Keratinocyte (primary cell): Measurements from ENCODE around the gene NCCRP1. TPM values are rescaled to one million over a fixed set of nuclear protein-coding genes. Genes with fewer than 3 reads are reported as not detected.

Source experiments
- DNase-seq: peaks from one replicate; pipeline ENCODE4 v3.0.0-alpha.2; 2011; ENCODE audit warnings: low read depth, missing footprints, low spot score
- FAIRE-seq: peaks from 2 replicates; lab custom pipeline; 2011; peaks lifted over from hg19 to GRCh38; lab: Jason Lieb, UNC
- H2AFZ ChIP-seq: 2 replicates; pipeline ENCODE4 v1.6.0; 2012; ENCODE audit warnings: low read length, control low read depth, inconsistent platforms; ENCODE audit not compliant: control insufficient read depth
- H3K27ac ChIP-seq: 2 replicates; pipeline ENCODE4 v1.5.1; 2011; ENCODE audit warnings: low read length; ENCODE audit not compliant: control insufficient read depth, insufficient read depth
- H3K27me3 ChIP-seq: 3 replicates; pipeline ENCODE4 v1.6.0; 2011; ENCODE audit warnings: low read length; ENCODE audit not compliant: control insufficient read depth, insufficient read depth; ENCODE audit errors: extremely low read depth
- H3K36me3 ChIP-seq, 2 experiments: 2 replicates in 1 of 2; 3 replicates in 1 of 2; pipeline ENCODE4 v1.5.1; 2011; ENCODE audit warnings: low read length in 2 of 2, mild to moderate bottlenecking in 1 of 2; ENCODE audit not compliant: control insufficient read depth in 2 of 2, insufficient read depth in 2 of 2; ENCODE audit errors: extremely low read depth in 1 of 2
- H3K4me1 ChIP-seq: 3 replicates; pipeline ENCODE4 v1.5.1; 2011; ENCODE audit warnings: low read length; ENCODE audit not compliant: control insufficient read depth, insufficient read depth; ENCODE audit errors: extremely low read depth
- H3K4me2 ChIP-seq: 3 replicates; pipeline ENCODE4 v1.6.0; 2011; ENCODE audit warnings: low read depth, low read length; ENCODE audit not compliant: control insufficient read depth, insufficient read depth; ENCODE audit errors: extremely low read depth
- H3K4me3 ChIP-seq, 3 experiments: fragments of 200-600 bp in 1 of 3; sonication (generic) in 1 of 3; 2 replicates in 2 of 3; 3 replicates in 1 of 3; pipeline ENCODE4 v1.5.1; 2011 to 2016; ENCODE audit warnings: low read length in 3 of 3, mild to moderate bottlenecking in 3 of 3, control low read depth in 2 of 3, inconsistent platforms in 1 of 3, low read depth in 1 of 3, mixed read lengths in 1 of 3, mixed run types in 1 of 3, moderate library complexity in 1 of 3; ENCODE audit not compliant: control insufficient read depth in 2 of 3, insufficient read depth in 2 of 3; ENCODE audit errors: extremely low read depth in 1 of 3
- H3K79me2 ChIP-seq: 2 replicates; pipeline ENCODE4 v1.6.0; 2012; ENCODE audit warnings: low read length; ENCODE audit not compliant: control insufficient read depth, insufficient read depth
- H3K9ac ChIP-seq: 3 replicates; pipeline ENCODE4 v1.6.0; 2011; ENCODE audit warnings: low read length; ENCODE audit not compliant: control insufficient read depth, insufficient read depth; ENCODE audit errors: extremely low read depth
- H3K9me1 ChIP-seq: 3 replicates; pipeline ENCODE4 v1.6.0; 2011; ENCODE audit warnings: low read length; ENCODE audit not compliant: control insufficient read depth, insufficient read depth; ENCODE audit errors: extremely low read depth
- H3K9me3 ChIP-seq: 2 replicates; pipeline ENCODE4 v1.5.1; 2012; ENCODE audit warnings: low read depth, low read length; ENCODE audit not compliant: control insufficient read depth
- H4K20me1 ChIP-seq: 3 replicates; pipeline ENCODE4 v1.6.0; 2011; ENCODE audit warnings: low read length; ENCODE audit not compliant: control insufficient read depth, insufficient read depth; ENCODE audit errors: extremely low read depth
- EZH2 ChIP-seq: IDR thresholded peaks from one replicate; pipeline ENCODE4 v1.6.1; 2012; ENCODE audit warnings: inconsistent platforms, mild to moderate bottlenecking, low read length, moderate library complexity
- dilution Hi-C: fragments of 300-500 bp; cut with MboI; formaldehyde crosslinking; loops from one replicate; pipeline ENCODE4 v1.7.0; 2020; ENCODE audit warnings: low sequenced_read_pairs; ENCODE audit not compliant: extremely low pct_ligation_motif_present
- polyA plus RNA-seq, 5 experiments: library from polyadenylated mRNA; depleted of rRNA in 3 of 5; stranded (reverse) in 3 of 5; stranded (forward) in 1 of 5; unstranded in 1 of 5; fragments of >200 nt; gene quantifications; 1 replicate in 1 of 5; 2 replicates in 3 of 5; 3 replicates in 1 of 5; pipeline versions ENCODE4 v1.2.1 to v1.2.3, GENCODE V29; 2011 to 2012; ENCODE audit warnings: missing spikeins in 2 of 5, low read depth in 1 of 5, low replicate concordance in 1 of 5
- TF ChIP-seq, protein P1 (sequence below), 3 experiments: IDR thresholded peaks in 1 of 3; conservative IDR thresholded peaks in 1 of 3; optimal IDR thresholded peaks in 1 of 3; 2 replicates in 2 of 3; 3 replicates in 1 of 3; pipeline versions ENCODE3 to v1.5.1; 2011; ENCODE audit warnings: low read length in 3 of 3, mild to moderate bottlenecking in 3 of 3, moderate library complexity in 2 of 3, control low read depth in 1 of 3, inconsistent platforms in 1 of 3; ENCODE audit not compliant: insufficient read depth in 2 of 3; ENCODE audit errors: extremely low read depth in 1 of 3

NCCRP1 gene
- polyA plus RNA-seq, 1 donor (not counting 4 experiments of a cell fraction or from before 2014, with no cell fraction given) = 2.3 TPM

DNA sequence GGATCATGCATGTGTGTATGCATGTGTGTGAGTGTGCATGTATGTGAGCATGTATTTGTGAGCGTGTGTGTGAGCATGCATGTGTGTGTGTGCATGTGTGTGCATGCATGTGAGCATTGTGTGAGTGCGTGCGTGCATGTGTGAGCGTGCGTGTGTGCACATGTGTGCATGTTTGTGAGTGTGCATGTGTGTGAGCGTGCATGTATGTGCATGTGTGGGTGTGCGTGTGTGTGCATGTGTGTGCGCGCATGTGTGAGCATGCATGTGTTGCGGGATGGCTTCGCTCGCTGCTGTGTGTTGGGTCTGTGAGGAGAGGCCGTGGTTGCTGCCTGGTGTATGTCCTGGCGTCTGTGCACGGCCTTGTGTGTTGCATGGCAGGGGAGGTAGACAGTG is 38.8 kb upstream of the NCCRP1 start:
- Histone ChIP-seq H3K4me2 (no peak overlapping the region), H3K79me2 (peaks cover 64% of the 10 kb centered on the region), H3K27me3 (no peaks in the 10 kb centered on the region), H3K9ac (no peak overlapping the region), H3K9me1 (peaks cover 4% of the 10 kb centered on the region), H3K36me3 (no peaks in the 10 kb centered on the region), H3K4me3 (no peak overlapping the region), H2AFZ (no peak overlapping the region), H3K4me1 (peaks cover 47% of the 10 kb centered on the region), H4K20me1 (peaks cover 6% of the 10 kb centered on the region), H3K27ac (no peak overlapping the region), H3K9me3 (no peaks in the 10 kb centered on the region)
- no peak for TF ChIP-seq EZH2
- TF ChIP-seq, protein P1, sequence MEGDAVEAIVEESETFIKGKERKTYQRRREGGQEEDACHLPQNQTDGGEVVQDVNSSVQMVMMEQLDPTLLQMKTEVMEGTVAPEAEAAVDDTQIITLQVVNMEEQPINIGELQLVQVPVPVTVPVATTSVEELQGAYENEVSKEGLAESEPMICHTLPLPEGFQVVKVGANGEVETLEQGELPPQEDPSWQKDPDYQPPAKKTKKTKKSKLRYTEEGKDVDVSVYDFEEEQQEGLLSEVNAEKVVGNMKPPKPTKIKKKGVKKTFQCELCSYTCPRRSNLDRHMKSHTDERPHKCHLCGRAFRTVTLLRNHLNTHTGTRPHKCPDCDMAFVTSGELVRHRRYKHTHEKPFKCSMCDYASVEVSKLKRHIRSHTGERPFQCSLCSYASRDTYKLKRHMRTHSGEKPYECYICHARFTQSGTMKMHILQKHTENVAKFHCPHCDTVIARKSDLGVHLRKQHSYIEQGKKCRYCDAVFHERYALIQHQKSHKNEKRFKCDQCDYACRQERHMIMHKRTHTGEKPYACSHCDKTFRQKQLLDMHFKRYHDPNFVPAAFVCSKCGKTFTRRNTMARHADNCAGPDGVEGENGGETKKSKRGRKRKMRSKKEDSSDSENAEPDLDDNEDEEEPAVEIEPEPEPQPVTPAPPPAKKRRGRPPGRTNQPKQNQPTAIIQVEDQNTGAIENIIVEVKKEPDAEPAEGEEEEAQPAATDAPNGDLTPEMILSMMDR (optimal IDR thresholded peaks at IDR 0.05 in 1 of 3, IDR thresholded peaks at IDR 0.05 in 1 of 3, conservative IDR thresholded peaks at IDR 0.05 in 1 of 3; ENCODE audit: extremely low read depth in 1 of 3, insufficient read depth in 2 of 3, low read length in 3 of 3) = no peak
- dilution Hi-C loops = no loop called here
- DNase-seq = no peak
- FAIRE-seq = no peak

DNA sequence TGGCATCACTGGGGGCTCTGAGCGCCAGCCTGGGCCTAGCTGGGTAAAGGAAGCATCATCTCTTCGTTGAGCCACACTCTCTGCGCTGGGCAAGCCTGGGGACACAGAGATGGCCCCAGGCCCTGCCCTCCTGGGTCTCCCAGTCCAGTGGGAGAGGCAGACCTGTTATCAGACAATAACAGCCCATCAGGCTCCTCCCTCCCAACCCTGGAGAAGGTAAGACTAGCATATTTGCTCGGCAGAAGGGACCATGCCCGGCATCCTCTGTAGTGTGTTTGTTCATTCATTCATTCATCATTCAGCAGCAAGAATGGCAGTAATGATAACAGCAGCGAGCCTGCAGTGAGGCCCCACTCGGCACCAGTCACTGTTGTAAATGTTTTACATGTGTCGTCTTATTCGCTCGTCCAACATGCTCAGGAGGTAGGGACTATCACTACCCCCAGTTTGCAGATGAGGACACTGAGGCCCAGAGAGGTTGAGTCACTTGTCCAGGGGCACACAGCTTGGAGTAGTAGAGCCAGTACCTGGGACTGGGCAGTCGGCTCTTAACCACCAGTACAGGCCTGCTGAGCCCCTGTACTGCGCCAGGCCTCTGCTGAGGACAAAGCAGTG is 38.0 kb upstream of the NCCRP1 start:
- FAIRE-seq (no peak), DNase-seq (no peak)
- Histone ChIP-seq H3K4me1 (peaks cover 47% of the 10 kb centered on the region), H4K20me1 (peaks cover 6% of the 10 kb centered on the region), H3K4me3 (no peak overlapping the region), H3K27me3 (no peaks in the 10 kb centered on the region), H3K9me1 (peaks cover 4% of the 10 kb centered on the region), H3K27ac (no peak overlapping the region), H3K36me3 (no peaks in the 10 kb centered on the region), H3K9me3 (no peaks in the 10 kb centered on the region), H3K9ac (no peak overlapping the region), H3K79me2 (peaks cover 65% of the 10 kb centered on the region), H2AFZ (no peak overlapping the region), H3K4me2 (no peak overlapping the region)
- TF ChIP-seq EZH2 = no peak
- TF ChIP-seq, protein P1 (optimal IDR thresholded peaks at IDR 0.05 in 1 of 3, IDR thresholded peaks at IDR 0.05 in 1 of 3, conservative IDR thresholded peaks at IDR 0.05 in 1 of 3; ENCODE audit: extremely low read depth in 1 of 3, insufficient read depth in 2 of 3, low read length in 3 of 3) = no peak
- dilution Hi-C loops = no loop called here
